Measurements from ENCODE around the gene PLEKHM3.

Gene PLEKHM3

GRCh38 chr2:207926989-207927300, 98.4 kb downstream of the PLEKHM3 start:
- no peak overlapping the region for H2BK5ac ChIP-seq (ENCODE audit: low read depth, low read length, poor library complexity, severe bottlenecking)
- H3K9me3 ChIP-seq (ENCODE audit: control insufficient read depth, low read length), result no peaks in the 10 kb centered on the region
- H3K79me1 ChIP-seq (replicated peaks; ENCODE audit: low read length, poor library complexity, severe bottlenecking), result peaks cover 2% of the 10 kb centered on the region
- H4K8ac ChIP-seq (ENCODE audit: low read length), result no peak overlapping the region
- no peak overlapping the region for H2BK12ac ChIP-seq (ENCODE audit: low read length in 2 of 2)
- DNase-seq, result no peak
- no peak overlapping the region for H4K91ac ChIP-seq (ENCODE audit: low read length)
- no peaks in the 10 kb centered on the region for H3K27me3 ChIP-seq (ENCODE audit: control insufficient read depth in 1 of 2, insufficient read depth in 1 of 2, low read length in 2 of 2)
- H3K4me2 ChIP-seq (ENCODE audit: low read length, poor library complexity, severe bottlenecking), result no peak overlapping the region
- H3K18ac ChIP-seq (ENCODE audit: low read depth in 1 of 2, low read length in 2 of 2), result no peak overlapping the region
- no peak overlapping the region for H2BK15ac ChIP-seq (ENCODE audit: low read depth, poor library complexity, severe bottlenecking)
- H3K4ac ChIP-seq (ENCODE audit: low read depth in 1 of 2, low read length in 2 of 2), result no peak overlapping the region
- H3K27ac ChIP-seq (ENCODE audit: low read length, poor library complexity, severe bottlenecking), result no peak overlapping the region
- H3K4me1 ChIP-seq (ENCODE audit: control insufficient read depth, insufficient read depth, low read depth, low read length), result peaks cover 2% of the 10 kb centered on the region
- no peak overlapping the region for H2BK120ac ChIP-seq (ENCODE audit: low read depth, low read length)
- H2AK5ac ChIP-seq (ENCODE audit: low read length, severe bottlenecking), result no peak overlapping the region
- H3K9ac ChIP-seq (ENCODE audit: low read length), result no peak overlapping the region
- H3K4me3 ChIP-seq (ENCODE audit: insufficient read depth in 1 of 2, low read depth in 1 of 2, low read length in 2 of 2), result no peak overlapping the region
- H2AFZ ChIP-seq (ENCODE audit: low read depth, low read length), result no peak overlapping the region
- no peak overlapping the region for H3K14ac ChIP-seq (ENCODE audit: low read length in 2 of 2)
- H3K23ac ChIP-seq (ENCODE audit: low read length in 2 of 2), result no peak overlapping the region
- no CpG with 5 or more reads among the region's 4 CpGs for WGBS
- peaks cover 0 to 12% of the 10 kb centered on the region in 2 experiments for H3K36me3 ChIP-seq (ENCODE audit: control insufficient read depth in 1 of 2, insufficient read depth in 2 of 2, low read depth in 1 of 2, low read length in 2 of 2)

DNA sequence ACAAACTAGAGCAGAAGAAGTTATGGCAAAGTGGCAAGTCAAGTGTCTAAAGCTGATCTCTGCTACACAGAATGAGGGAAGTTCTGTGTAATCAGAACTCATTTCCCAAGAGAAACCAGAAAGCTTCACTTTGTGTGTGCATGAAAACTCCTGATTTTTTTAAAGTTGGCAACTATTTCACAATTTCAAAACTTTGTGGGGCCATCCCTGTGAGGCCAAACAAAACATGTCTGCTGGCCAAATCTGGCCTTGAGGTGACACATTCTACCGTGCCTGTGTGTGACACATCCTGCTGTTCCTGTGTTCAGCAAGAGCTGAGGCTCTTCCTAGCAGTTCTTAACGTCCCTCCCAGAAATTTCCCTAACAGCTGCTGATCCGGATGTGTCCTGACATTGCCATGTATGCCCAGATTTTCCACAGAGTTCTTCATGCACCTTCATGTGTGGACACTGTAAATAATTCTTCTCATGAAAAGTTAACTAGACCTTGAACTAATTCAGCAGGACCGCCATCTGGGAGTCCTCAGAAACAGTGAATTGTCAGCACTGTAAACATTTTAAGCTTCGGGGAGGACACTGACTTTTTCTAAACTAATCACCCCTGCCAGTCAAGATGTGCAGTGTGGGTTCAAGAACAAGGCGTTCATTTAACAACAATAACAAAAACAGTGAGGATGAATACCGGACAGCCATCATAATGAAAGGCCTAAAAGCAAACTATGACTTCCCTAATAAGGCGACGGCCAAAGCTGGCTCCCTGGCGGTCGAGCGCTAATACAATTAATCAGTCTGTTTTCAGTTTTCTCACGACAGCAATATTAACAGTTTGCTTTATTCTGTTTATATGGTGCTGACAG, 99.0 kb downstream of the PLEKHM3 start:
- H2AK5ac ChIP-seq (ENCODE audit: low read length, severe bottlenecking), result no peak overlapping the region
- H3K4ac ChIP-seq (ENCODE audit: low read depth in 1 of 2, low read length in 2 of 2), result peak overlapping the region in 1 of 2 experiments; percentile 41
- H2AFZ ChIP-seq (ENCODE audit: low read depth, low read length), result no peak overlapping the region
- no peak overlapping the region for H3K23ac ChIP-seq (ENCODE audit: low read length in 2 of 2)
- H3K79me1 ChIP-seq (replicated peaks; ENCODE audit: low read length, poor library complexity, severe bottlenecking), result peaks cover 2% of the 10 kb centered on the region
- peak overlapping the region in 1 of 2 experiments; percentile 78 for H3K18ac ChIP-seq (ENCODE audit: low read depth in 1 of 2, low read length in 2 of 2)
- no peak overlapping the region for H2BK12ac ChIP-seq (ENCODE audit: low read length in 2 of 2)
- H2BK15ac ChIP-seq (ENCODE audit: low read depth, poor library complexity, severe bottlenecking), result no peak overlapping the region
- WGBS, result 4% methylated on average over 7 of the region's 13 CpGs
- no peak overlapping the region for H4K8ac ChIP-seq (ENCODE audit: low read length)
- peaks cover 2% of the 10 kb centered on the region for H3K4me1 ChIP-seq (ENCODE audit: control insufficient read depth, insufficient read depth, low read depth, low read length)
- no peak overlapping the region for H4K91ac ChIP-seq (ENCODE audit: low read length)
- no peak overlapping the region for H2BK120ac ChIP-seq (ENCODE audit: low read depth, low read length)
- H3K9ac ChIP-seq (ENCODE audit: low read length), result peak overlapping the region; percentile 60
- H3K14ac ChIP-seq (ENCODE audit: low read length in 2 of 2), result peak overlapping the region in 1 of 2 experiments; percentile 48
- H3K27ac ChIP-seq (ENCODE audit: low read length, poor library complexity, severe bottlenecking), result no peak overlapping the region
- peaks cover 0 to 12% of the 10 kb centered on the region in 2 experiments for H3K36me3 ChIP-seq (ENCODE audit: control insufficient read depth in 1 of 2, insufficient read depth in 2 of 2, low read depth in 1 of 2, low read length in 2 of 2)
- H3K4me2 ChIP-seq (ENCODE audit: low read length, poor library complexity, severe bottlenecking), result no peak overlapping the region
- peak; percentile 94 for DNase-seq
- H3K4me3 ChIP-seq (ENCODE audit: insufficient read depth in 1 of 2, low read depth in 1 of 2, low read length in 2 of 2), result peak overlapping the region in 1 of 2 experiments; percentile 10
- H2BK5ac ChIP-seq (ENCODE audit: low read depth, low read length, poor library complexity, severe bottlenecking), result no peak overlapping the region
- H3K27me3 ChIP-seq (ENCODE audit: control insufficient read depth in 1 of 2, insufficient read depth in 1 of 2, low read length in 2 of 2), result no peaks in the 10 kb centered on the region
- no peaks in the 10 kb centered on the region for H3K9me3 ChIP-seq (ENCODE audit: control insufficient read depth, low read length)

GRCh38 chr2:207925601-207926000, 99.7 kb downstream of the PLEKHM3 start:
- H3K23ac ChIP-seq (ENCODE audit: low read length in 2 of 2), result no peak overlapping the region
- peak overlapping the region in 1 of 2 experiments; percentile 10 for H3K4me3 ChIP-seq (ENCODE audit: insufficient read depth in 1 of 2, low read depth in 1 of 2, low read length in 2 of 2)
- H2BK15ac ChIP-seq (ENCODE audit: low read depth, poor library complexity, severe bottlenecking), result no peak overlapping the region
- no peaks in the 10 kb centered on the region for H3K9me3 ChIP-seq (ENCODE audit: control insufficient read depth, low read length)
- peak overlapping the region in 1 of 2 experiments; percentile 71 for H3K14ac ChIP-seq (ENCODE audit: low read length in 2 of 2)
- no peak overlapping the region for H2AFZ ChIP-seq (ENCODE audit: low read depth, low read length)
- peak overlapping the region in 1 of 2 experiments; percentile 96 for H2BK12ac ChIP-seq (ENCODE audit: low read length in 2 of 2)
- H2AK5ac ChIP-seq (ENCODE audit: low read length, severe bottlenecking), result no peak overlapping the region
- DNase-seq, result no peak
- peak overlapping the region in 1 of 2 experiments; percentile 78 for H3K18ac ChIP-seq (ENCODE audit: low read depth in 1 of 2, low read length in 2 of 2)
- H3K4ac ChIP-seq (ENCODE audit: low read depth in 1 of 2, low read length in 2 of 2), result no peak overlapping the region
- H3K9ac ChIP-seq (ENCODE audit: low read length), result peak overlapping the region; percentile 60
- no peak overlapping the region for H4K8ac ChIP-seq (ENCODE audit: low read length)
- peaks cover 2% of the 10 kb centered on the region for H3K79me1 ChIP-seq (replicated peaks; ENCODE audit: low read length, poor library complexity, severe bottlenecking)
- peaks cover 0 to 8% of the 10 kb centered on the region in 2 experiments for H3K36me3 ChIP-seq (ENCODE audit: control insufficient read depth in 1 of 2, insufficient read depth in 2 of 2, low read depth in 1 of 2, low read length in 2 of 2)
- H2BK120ac ChIP-seq (ENCODE audit: low read depth, low read length), result no peak overlapping the region
- 96% methylated on average over 8 of the region's 8 CpGs for WGBS
- no peak overlapping the region for H3K4me2 ChIP-seq (ENCODE audit: low read length, poor library complexity, severe bottlenecking)
- H3K27me3 ChIP-seq (ENCODE audit: control insufficient read depth in 1 of 2, insufficient read depth in 1 of 2, low read length in 2 of 2), result no peaks in the 10 kb centered on the region
- H4K91ac ChIP-seq (ENCODE audit: low read length), result no peak overlapping the region
- H3K27ac ChIP-seq (ENCODE audit: low read length, poor library complexity, severe bottlenecking), result no peak overlapping the region
- no peak overlapping the region for H2BK5ac ChIP-seq (ENCODE audit: low read depth, low read length, poor library complexity, severe bottlenecking)
- H3K4me1 ChIP-seq (ENCODE audit: control insufficient read depth, insufficient read depth, low read depth, low read length), result peaks cover 2% of the 10 kb centered on the region

DNA sequence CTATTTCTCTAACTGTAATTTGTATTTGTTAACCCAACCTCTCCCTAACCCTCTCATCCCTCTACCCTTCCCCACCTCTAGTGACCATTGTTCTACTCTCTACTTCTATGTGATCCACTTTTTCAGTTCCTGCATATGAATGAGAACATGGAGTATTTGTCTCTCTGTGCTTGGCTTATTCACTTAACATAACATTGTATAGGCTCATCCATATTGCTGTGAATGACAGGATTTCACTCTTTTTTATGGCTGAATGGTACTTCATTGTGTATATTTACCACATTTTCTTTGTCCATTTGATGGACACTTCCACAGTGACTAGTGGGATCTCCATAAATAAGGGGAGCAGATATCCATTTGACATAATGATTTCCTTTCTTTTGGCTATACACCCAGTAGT, 103.7 kb downstream of the PLEKHM3 start:
- H4K8ac ChIP-seq (ENCODE audit: low read length), result no peak overlapping the region
- H3K36me3 ChIP-seq (ENCODE audit: control insufficient read depth in 1 of 2, insufficient read depth in 2 of 2, low read depth in 1 of 2, low read length in 2 of 2), result peaks cover 0 to 7% of the 10 kb centered on the region in 2 experiments
- H2BK15ac ChIP-seq (ENCODE audit: low read depth, poor library complexity, severe bottlenecking), result no peak overlapping the region
- H3K23ac ChIP-seq (ENCODE audit: low read length in 2 of 2), result no peak overlapping the region
- H3K4me1 ChIP-seq (ENCODE audit: control insufficient read depth, insufficient read depth, low read depth, low read length), result peaks cover 2% of the 10 kb centered on the region
- H2BK12ac ChIP-seq (ENCODE audit: low read length in 2 of 2), result no peak overlapping the region
- no peak overlapping the region for H3K27ac ChIP-seq (ENCODE audit: low read length, poor library complexity, severe bottlenecking)
- H3K18ac ChIP-seq (ENCODE audit: low read depth in 1 of 2, low read length in 2 of 2), result no peak overlapping the region
- H3K14ac ChIP-seq (ENCODE audit: low read length in 2 of 2), result no peak overlapping the region
- peaks cover 4% of the 10 kb centered on the region for H3K79me1 ChIP-seq (replicated peaks; ENCODE audit: low read length, poor library complexity, severe bottlenecking)
- H2BK5ac ChIP-seq (ENCODE audit: low read depth, low read length, poor library complexity, severe bottlenecking), result no peak overlapping the region
- H3K4me3 ChIP-seq (ENCODE audit: insufficient read depth in 1 of 2, low read depth in 1 of 2, low read length in 2 of 2), result no peak overlapping the region
- H3K27me3 ChIP-seq (ENCODE audit: control insufficient read depth in 1 of 2, insufficient read depth in 1 of 2, low read length in 2 of 2), result no peaks in the 10 kb centered on the region
- no peak overlapping the region for H2BK120ac ChIP-seq (ENCODE audit: low read depth, low read length)
- H3K9me3 ChIP-seq (ENCODE audit: control insufficient read depth, low read length), result no peaks in the 10 kb centered on the region
- H3K4me2 ChIP-seq (ENCODE audit: low read length, poor library complexity, severe bottlenecking), result no peak overlapping the region
- no peak overlapping the region for H3K9ac ChIP-seq (ENCODE audit: low read length)
- H2AFZ ChIP-seq (ENCODE audit: low read depth, low read length), result no peak overlapping the region
- DNase-seq, result no peak
- no peak overlapping the region for H3K4ac ChIP-seq (ENCODE audit: low read depth in 1 of 2, low read length in 2 of 2)
- no peak overlapping the region for H2AK5ac ChIP-seq (ENCODE audit: low read length, severe bottlenecking)
- H4K91ac ChIP-seq (ENCODE audit: low read length), result no peak overlapping the region
